RWPE2 (cell line): Measurements from ENCODE around the gene DDX39A.

ENCODE experiments used
- ATAC-seq: fragments of 200-7000 bp; cut with Tn5 transposase; 3 replicates; pipeline ENCODE4 v1.9.1; 2021; ENCODE audit warnings: low read depth
- DNase-seq: peaks from one replicate; pipeline ENCODE4 v3.0.0-alpha.2; 2020; ENCODE audit warnings: low spot score
- H3K27ac ChIP-seq: fragments of 450-650 bp; 2 replicates; pipeline ENCODE4 v1.5.1; 2017; ENCODE audit warnings: mild to moderate bottlenecking; ENCODE audit not compliant: poor library complexity, severe bottlenecking
- H3K27me3 ChIP-seq: fragments of 250-450 bp; sonication (Bioruptor Pico); 2 replicates; pipeline ENCODE4 v1.5.1; 2021; ENCODE audit warnings: mild to moderate bottlenecking, moderate library complexity; ENCODE audit not compliant: insufficient read depth, poor library complexity, severe bottlenecking
- H3K36me3 ChIP-seq: fragments of 250-450 bp; sonication (Bioruptor Pico); 2 replicates; pipeline ENCODE4 v1.5.1; 2020; ENCODE audit warnings: low read depth, mild to moderate bottlenecking, moderate library complexity
- H3K4me1 ChIP-seq: fragments of 250-450 bp; sonication (Bioruptor Pico); 2 replicates; pipeline ENCODE4 v1.5.1; 2021; ENCODE audit warnings: mild to moderate bottlenecking, moderate library complexity; ENCODE audit not compliant: insufficient read depth, poor library complexity, severe bottlenecking
- H3K4me3 ChIP-seq: fragments of 250-450 bp; sonication (Bioruptor Pico); 2 replicates; pipeline ENCODE4 v1.5.1; 2021; ENCODE audit warnings: mild to moderate bottlenecking, moderate library complexity; ENCODE audit not compliant: severe bottlenecking
- H3K9me3 ChIP-seq: fragments of 250-450 bp; sonication (Bioruptor Pico); 2 replicates; pipeline ENCODE4 v1.5.1; 2021; ENCODE audit warnings: mild to moderate bottlenecking, moderate library complexity; ENCODE audit not compliant: severe bottlenecking
- CTCF ChIP-seq: fragments of 450-650 bp; IDR thresholded peaks from one replicate; pipeline ENCODE4 v1.5.1; 2017; ENCODE audit warnings: mild to moderate bottlenecking, moderate library complexity; ENCODE audit not compliant: poor library complexity, severe bottlenecking

Gene DDX39A

GRCh38 chr19:14430712-14431111, 11.6 kb upstream of the DDX39A start:
- Histone ChIP-seq H3K4me3 (no peak overlapping the region), H3K4me1 (peaks cover 10% of the 10 kb centered on the region), H3K27ac (no peak overlapping the region), H3K27me3 (no peaks in the 10 kb centered on the region), H3K9me3 (no peaks in the 10 kb centered on the region), H3K36me3 (peaks cover 4% of the 10 kb centered on the region; the same call in 1 of the 2 replicates)
- ATAC-seq, result no peak
- TF ChIP-seq CTCF, result no peak
- no peak for DNase-seq

GRCh38 chr19:14428882-14429416, 9.8 kb upstream of the DDX39A start:
- TF ChIP-seq CTCF, result no peak

GRCh38 chr19:14427461-14427860, 8.3 kb upstream of the DDX39A start:
- Histone ChIP-seq H3K27me3 (no peaks in the 10 kb centered on the region), H3K4me1 (no peaks in the 10 kb centered on the region), H3K36me3 (no peaks in the 10 kb centered on the region), H3K4me3 (no peak overlapping the region), H3K9me3 (no peaks in the 10 kb centered on the region), H3K27ac (no peak overlapping the region)
- DNase-seq, result no peak
- TF ChIP-seq CTCF, result no peak
- ATAC-seq, result no peak

More at GRCh38 chr19:14428882-14429416, 9.8 kb upstream of the DDX39A start:
- Histone ChIP-seq H3K4me3 (no peak overlapping the region), H3K9me3 (no peaks in the 10 kb centered on the region), H3K4me1 (no peaks in the 10 kb centered on the region), H3K27ac (no peak overlapping the region), H3K27me3 (no peaks in the 10 kb centered on the region), H3K36me3 (no peaks in the 10 kb centered on the region)
- DNase-seq, result no peak
- no peak for ATAC-seq

- ATAC-seq, result no peak
- no peak overlapping the region for H3K27ac ChIP-seq
- TF ChIP-seq CTCF, result no peak
These were observed 6.6 kb upstream of the DDX39A start for GRCh38 chr19:14425696-14426138.

GRCh38 chr19:14418856-14419105, 360 bp downstream of the DDX39A start:
- TF ChIP-seq CTCF, result no peak
- Histone ChIP-seq H3K36me3 (peaks cover 41% of the 10 kb centered on the region), H3K27me3 (no peaks in the 10 kb centered on the region), H3K4me3 (peak overlapping the region; percentile 86), H3K4me1 (peaks cover 15% of the 10 kb centered on the region), H3K9me3 (no peaks in the 10 kb centered on the region), H3K27ac (peak overlapping the region; percentile 65)
- ATAC-seq (peak; percentile 65), DNase-seq (no peak)

More at GRCh38 chr19:14425696-14426138, 6.6 kb upstream of the DDX39A start:
- H3K9me3 ChIP-seq, result no peaks in the 10 kb centered on the region
- H3K27me3 ChIP-seq, result no peaks in the 10 kb centered on the region
- H3K4me1 ChIP-seq, result no peaks in the 10 kb centered on the region
- DNase-seq, result no peak
- no peaks in the 10 kb centered on the region for H3K36me3 ChIP-seq
- no peak overlapping the region for H3K4me3 ChIP-seq
